ENCODE measurements around the gene SMIM22.

SMIM22 gene

GRCh38 chr16:4787627-4788482 lies 7.3 kb upstream of the SMIM22 start, which contains the start of gene SEPTIN12:
TSS of gene SEPTIN12 (minus strand) at chr16:4788345. CDS start at chr16:4787645, 700 bp downstream.
- CTCF ChIA-PET = no interaction called here

GRCh38 chr16:4788489-4788889 lies 6.7 kb upstream of the SMIM22 start:
- DNase-seq = no peak
- WGBS (ENCODE audit: insufficient coverage) = 95% methylated on average over 9 of the region's 9 CpGs
- CTCF ChIA-PET = no interaction called here
- POLR2A ChIA-PET = no interaction called here
- Histone ChIP-seq H3K27ac (ENCODE audit: insufficient read depth in 1 of 2, low read depth in 1 of 2, low read length in 2 of 2, poor library complexity in 1 of 2, severe bottlenecking in 2 of 2) (no peak overlapping the region), H3K9me3 (ENCODE audit: control extremely low read depth in 1 of 5, control insufficient read depth in 4 of 5, insufficient read depth in 2 of 5, low read depth in 1 of 5, low read length in 4 of 5) (no peaks in the 10 kb centered on the region), H3K27me3 (replicated peaks in 2 of 5; ENCODE audit: control insufficient read depth in 4 of 5, insufficient read depth in 5 of 5, low read length in 4 of 5) (no peaks in the 10 kb centered on the region), H3K4me3 (ENCODE audit: control insufficient read depth in 1 of 7, extremely low read depth in 1 of 7, insufficient read depth in 4 of 7, low read depth in 2 of 7, low read length in 6 of 7) (no peak overlapping the region), H3K4me1 (ENCODE audit: control extremely low read depth in 1 of 4, control insufficient read depth in 4 of 4, insufficient read depth in 4 of 4, low read length in 3 of 4) (no peaks in the 10 kb centered on the region), H3K36me3 (ENCODE audit: control insufficient read depth in 4 of 4, insufficient read depth in 4 of 4, low read length in 3 of 4) (no peaks in the 10 kb centered on the region)

More at GRCh38 chr16:4787627-4788482, 7.3 kb upstream of the SMIM22 start, which contains the start of gene SEPTIN12:
- Histone ChIP-seq H3K27me3 (replicated peaks in 2 of 5; ENCODE audit: control insufficient read depth in 4 of 5, insufficient read depth in 5 of 5, low read length in 4 of 5) (no peaks in the 10 kb centered on the region), H3K27ac (ENCODE audit: insufficient read depth in 1 of 2, low read depth in 1 of 2, low read length in 2 of 2, poor library complexity in 1 of 2, severe bottlenecking in 2 of 2) (no peak within 1 kb of the TSS), H3K36me3 (ENCODE audit: control insufficient read depth in 4 of 4, insufficient read depth in 4 of 4, low read length in 3 of 4) (no peaks in the 10 kb centered on the region), H3K4me1 (ENCODE audit: control extremely low read depth in 1 of 4, control insufficient read depth in 4 of 4, insufficient read depth in 4 of 4, low read length in 3 of 4) (no peaks in the 10 kb centered on the region), H3K4me3 (ENCODE audit: control insufficient read depth in 1 of 7, extremely low read depth in 1 of 7, insufficient read depth in 4 of 7, low read depth in 2 of 7, low read length in 6 of 7) (no peak within 1 kb of the TSS), H3K9me3 (ENCODE audit: control extremely low read depth in 1 of 5, control insufficient read depth in 4 of 5, insufficient read depth in 2 of 5, low read depth in 1 of 5, low read length in 4 of 5) (no peaks in the 10 kb centered on the region)
- DNase-seq = no peak
- POLR2A ChIA-PET = no interaction called here
- 91% methylated on average over 10 of the region's 14 CpGs for WGBS (ENCODE audit: insufficient coverage)

DNA sequence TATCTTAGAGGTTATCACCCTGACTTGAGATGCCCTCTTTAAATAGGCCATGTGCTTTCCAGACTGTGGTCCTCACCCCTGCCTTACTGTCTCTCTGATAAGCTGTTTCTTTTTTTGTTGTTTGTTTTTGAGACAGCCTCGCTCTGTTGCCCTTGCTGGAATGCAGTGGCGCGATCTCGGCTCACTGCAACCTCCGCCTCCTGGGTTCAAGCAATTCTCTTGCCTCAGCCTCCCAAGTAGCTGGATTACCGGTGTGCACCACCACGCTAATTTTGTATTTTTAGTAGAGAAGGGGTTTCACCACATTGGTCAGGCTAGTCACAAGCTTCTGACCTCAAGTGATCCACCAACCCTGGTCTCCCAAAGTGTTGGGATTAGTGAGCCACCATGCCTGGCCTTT lies 6.3 kb upstream of the SMIM22 start:
- CTCF ChIA-PET = no interaction called here
- Histone ChIP-seq H3K9me3 (ENCODE audit: control extremely low read depth in 1 of 5, control insufficient read depth in 4 of 5, insufficient read depth in 2 of 5, low read depth in 1 of 5, low read length in 4 of 5) (no peaks in the 10 kb centered on the region), H3K4me1 (ENCODE audit: control extremely low read depth in 1 of 4, control insufficient read depth in 4 of 4, insufficient read depth in 4 of 4, low read length in 3 of 4) (no peaks in the 10 kb centered on the region), H3K4me3 (ENCODE audit: control insufficient read depth in 1 of 7, extremely low read depth in 1 of 7, insufficient read depth in 4 of 7, low read depth in 2 of 7, low read length in 6 of 7) (no peak overlapping the region), H3K36me3 (ENCODE audit: control insufficient read depth in 4 of 4, insufficient read depth in 4 of 4, low read length in 3 of 4) (no peaks in the 10 kb centered on the region), H3K27ac (ENCODE audit: insufficient read depth in 1 of 2, low read depth in 1 of 2, low read length in 2 of 2, poor library complexity in 1 of 2, severe bottlenecking in 2 of 2) (no peak overlapping the region), H3K27me3 (replicated peaks in 2 of 5; ENCODE audit: control insufficient read depth in 4 of 5, insufficient read depth in 5 of 5, low read length in 4 of 5) (no peaks in the 10 kb centered on the region)
- no peak for DNase-seq
- POLR2A ChIA-PET = interaction anchor here (0.6 kb wide), 1 partner anchor 79 kb away, joined by 3 read pairs; no protein-coding TSS in a partner anchor
- 100% methylated on average over 4 of the region's 7 CpGs for WGBS (ENCODE audit: insufficient coverage)

DNA sequence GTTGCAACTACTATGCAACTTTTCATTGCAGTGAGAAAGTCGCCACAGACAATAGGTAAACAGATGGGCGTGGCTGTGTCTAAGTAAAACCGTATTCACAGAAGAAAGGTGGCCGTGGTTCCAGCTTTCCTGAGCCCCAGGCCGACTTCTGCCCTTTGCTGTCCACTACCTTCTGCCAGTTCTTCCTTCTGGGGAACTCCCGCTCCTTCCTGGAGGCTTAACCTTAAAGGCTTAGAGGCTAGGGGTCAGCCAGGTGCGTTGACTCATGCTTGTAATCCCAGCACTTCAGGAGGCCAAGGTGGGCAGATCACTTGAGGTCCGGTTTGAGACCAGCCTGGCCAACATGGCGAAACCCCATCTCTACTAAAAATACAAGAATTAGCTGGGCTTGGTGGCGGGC lies 4.9 kb upstream of the SMIM22 start:
- DNase-seq = no peak
- H3K27me3 ChIP-seq (replicated peaks in 2 of 5; ENCODE audit: control insufficient read depth in 4 of 5, insufficient read depth in 5 of 5, low read length in 4 of 5) = no peaks in the 10 kb centered on the region
- no peak overlapping the region for H3K4me3 ChIP-seq (ENCODE audit: control insufficient read depth in 1 of 7, extremely low read depth in 1 of 7, insufficient read depth in 4 of 7, low read depth in 2 of 7, low read length in 6 of 7)
- H3K27ac ChIP-seq (ENCODE audit: insufficient read depth in 1 of 2, low read depth in 1 of 2, low read length in 2 of 2, poor library complexity in 1 of 2, severe bottlenecking in 2 of 2) = no peak overlapping the region
- ChIA-PET CTCF (interaction anchor here (0.8 to 0.9 kb wide), 2 partner anchors 11 to 14 kb away, joined by 3 read pairs; no protein-coding TSS in a partner anchor), POLR2A (no interaction called here)
- H3K36me3 ChIP-seq (ENCODE audit: control insufficient read depth in 4 of 4, insufficient read depth in 4 of 4, low read length in 3 of 4) = no peaks in the 10 kb centered on the region
- no peaks in the 10 kb centered on the region for H3K9me3 ChIP-seq (ENCODE audit: control extremely low read depth in 1 of 5, control insufficient read depth in 4 of 5, insufficient read depth in 2 of 5, low read depth in 1 of 5, low read length in 4 of 5)
- WGBS (ENCODE audit: insufficient coverage) = 95% methylated on average over 9 of the region's 10 CpGs
- no peaks in the 10 kb centered on the region for H3K4me1 ChIP-seq (ENCODE audit: control extremely low read depth in 1 of 4, control insufficient read depth in 4 of 4, insufficient read depth in 4 of 4, low read length in 3 of 4)

DNA sequence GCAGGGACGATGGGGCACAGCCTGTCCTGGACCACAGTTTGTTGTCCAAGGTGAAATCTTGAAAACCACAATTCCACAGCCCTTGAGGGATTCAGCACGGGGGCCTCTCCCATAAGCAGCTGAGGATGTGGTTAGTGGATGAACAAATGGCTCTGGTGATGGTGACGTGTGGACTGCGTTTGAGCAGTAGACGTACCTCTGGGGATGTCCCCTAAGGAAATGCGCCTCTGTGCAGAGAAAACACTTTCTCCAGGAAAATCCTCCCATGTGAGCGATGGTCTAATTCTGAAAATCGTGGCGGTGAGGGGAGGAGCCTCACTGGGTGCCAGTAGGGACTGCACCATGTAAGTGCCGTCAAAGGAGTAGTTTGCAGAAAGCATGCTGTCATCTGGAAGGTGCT lies 4.3 kb upstream of the SMIM22 start:
- no peaks in the 10 kb centered on the region for H3K4me1 ChIP-seq (ENCODE audit: control extremely low read depth in 1 of 4, control insufficient read depth in 4 of 4, insufficient read depth in 4 of 4, low read length in 3 of 4)
- H3K9me3 ChIP-seq (ENCODE audit: control extremely low read depth in 1 of 5, control insufficient read depth in 4 of 5, insufficient read depth in 2 of 5, low read depth in 1 of 5, low read length in 4 of 5) = no peaks in the 10 kb centered on the region
- H3K4me3 ChIP-seq (ENCODE audit: control insufficient read depth in 1 of 7, extremely low read depth in 1 of 7, insufficient read depth in 4 of 7, low read depth in 2 of 7, low read length in 6 of 7) = no peak overlapping the region
- no peak overlapping the region for H3K27ac ChIP-seq (ENCODE audit: insufficient read depth in 1 of 2, low read depth in 1 of 2, low read length in 2 of 2, poor library complexity in 1 of 2, severe bottlenecking in 2 of 2)
- ChIA-PET POLR2A (no interaction called here), CTCF (no interaction called here)
- no peak for DNase-seq
- no peaks in the 10 kb centered on the region for H3K27me3 ChIP-seq (replicated peaks in 2 of 5; ENCODE audit: control insufficient read depth in 4 of 5, insufficient read depth in 5 of 5, low read length in 4 of 5)
- WGBS (ENCODE audit: insufficient coverage) = 80% methylated on average over 9 of the region's 10 CpGs
- no peaks in the 10 kb centered on the region for H3K36me3 ChIP-seq (ENCODE audit: control insufficient read depth in 4 of 4, insufficient read depth in 4 of 4, low read length in 3 of 4)

DNA sequence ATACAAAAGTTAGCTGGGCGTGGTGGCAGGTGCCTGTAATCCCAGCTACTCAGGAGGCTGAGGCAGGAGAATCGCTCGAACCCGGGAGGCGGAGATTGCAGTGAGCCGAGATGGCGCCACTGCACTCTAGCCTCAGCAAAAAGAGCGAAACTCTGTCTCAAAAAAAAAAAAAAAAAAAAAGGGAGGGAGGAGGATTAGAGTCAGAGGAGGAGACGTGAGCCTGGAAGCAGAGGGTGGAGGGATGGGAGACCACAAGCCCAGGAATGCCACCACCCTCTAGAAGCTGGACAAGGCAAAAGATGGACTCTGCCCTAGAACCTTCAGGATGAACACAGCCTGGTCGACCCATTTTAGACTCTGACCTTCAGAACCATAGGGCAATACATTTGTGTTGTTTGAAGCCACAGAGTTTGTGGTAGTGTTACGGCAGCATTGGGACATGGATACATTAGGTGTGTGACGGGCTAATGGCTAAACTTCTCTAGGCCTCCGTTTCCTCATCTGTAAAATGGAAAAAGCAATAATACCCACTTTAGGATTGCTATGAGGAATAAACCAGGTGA lies 2.1 kb upstream of the SMIM22 start:
- H3K4me1 ChIP-seq (ENCODE audit: control extremely low read depth in 1 of 4, control insufficient read depth in 4 of 4, insufficient read depth in 4 of 4, low read length in 3 of 4) = no peaks in the 10 kb centered on the region
- WGBS (ENCODE audit: insufficient coverage) = 92% methylated on average over 6 of the region's 13 CpGs
- no peak overlapping the region for H3K4me3 ChIP-seq (ENCODE audit: control insufficient read depth in 1 of 7, extremely low read depth in 1 of 7, insufficient read depth in 4 of 7, low read depth in 2 of 7, low read length in 6 of 7)
- no peaks in the 10 kb centered on the region for H3K9me3 ChIP-seq (ENCODE audit: control extremely low read depth in 1 of 5, control insufficient read depth in 4 of 5, insufficient read depth in 2 of 5, low read depth in 1 of 5, low read length in 4 of 5)
- no peak overlapping the region for H3K27ac ChIP-seq (ENCODE audit: insufficient read depth in 1 of 2, low read depth in 1 of 2, low read length in 2 of 2, poor library complexity in 1 of 2, severe bottlenecking in 2 of 2)
- H3K27me3 ChIP-seq (replicated peaks in 2 of 5; ENCODE audit: control insufficient read depth in 4 of 5, insufficient read depth in 5 of 5, low read length in 4 of 5) = no peaks in the 10 kb centered on the region
- ChIA-PET CTCF (no interaction called here), POLR2A (no interaction called here)
- peaks cover 0 to 5% (median 2%) of the 10 kb centered on the region in 4 experiments for H3K36me3 ChIP-seq (ENCODE audit: control insufficient read depth in 4 of 4, insufficient read depth in 4 of 4, low read length in 3 of 4)
- no peak for DNase-seq

Data from common myeloid progenitor, CD34-positive (primary cell).